Effector memory CD8-positive, alpha-beta T cell (primary cell): ENCODE measurements around the gene CFAP90.
A peak's percentile ranks its signal among the peaks of the same experiment; 100 is the strongest.

Experiments used
- ATAC-seq: fragments of 150-1000 bp; cut with Tn5 transposase; replicated peaks from 2 replicates; pipeline ENCODE4 v1.10.0; 2021; ENCODE audit warnings: mild to moderate bottlenecking, moderate library complexity
- DNase-seq, 3 experiments: peaks; one replicate each; pipeline ENCODE4 v3.0.0; 2021
- H3K27ac Mint-ChIP-seq, 2 donors: one replicate each; pipeline ENCODE4 v1.8.0; 2022; ENCODE audit warnings: mild to moderate bottlenecking in 2 of 2, mixed read lengths in 2 of 2, moderate library complexity in 2 of 2
- H3K27me3 Mint-ChIP-seq, 2 donors: one replicate each; pipeline ENCODE4 v1.8.0; 2022; ENCODE audit warnings: mixed read lengths in 2 of 2
- H3K36me3 Mint-ChIP-seq: one replicate; pipeline ENCODE4 v1.8.0; 2022; ENCODE audit warnings: mild to moderate bottlenecking, moderate library complexity, mixed read lengths; ENCODE audit not compliant: insufficient read depth
- H3K4me1 Mint-ChIP-seq, 2 donors: one replicate each; pipeline ENCODE4 v1.8.0; 2022; ENCODE audit warnings: low read depth in 2 of 2, mixed read lengths in 2 of 2
- H3K4me3 Mint-ChIP-seq, 2 donors: one replicate each; pipeline ENCODE4 v1.8.0; 2022; ENCODE audit warnings: mild to moderate bottlenecking in 2 of 2, mixed read lengths in 2 of 2, moderate library complexity in 2 of 2
- H3K9me3 Mint-ChIP-seq, 2 donors: one replicate each; pipeline ENCODE4 v1.8.0; 2022; ENCODE audit warnings: mixed read lengths in 2 of 2

CFAP90 gene

GRCh38 chr5:7876867-7877266, 25.9 kb upstream of the CFAP90 start:
- no peaks in the 10 kb centered on the region for H3K27me3 Mint-ChIP-seq
- DNase-seq = no peak
- no peak overlapping the region for H3K4me3 Mint-ChIP-seq
- ATAC-seq = no peak
- peaks cover 59% of the 10 kb centered on the region for H3K36me3 Mint-ChIP-seq
- H3K9me3 Mint-ChIP-seq = no peaks in the 10 kb centered on the region
- peaks cover 37 to 63% of the 10 kb centered on the region in 2 donors for H3K4me1 Mint-ChIP-seq
- peak overlapping the region in 1 of 2 donors; percentile 83 for H3K27ac Mint-ChIP-seq

GRCh38 chr5:7875151-7875550, 24.2 kb upstream of the CFAP90 start:
- H3K36me3 Mint-ChIP-seq = peaks cover 51% of the 10 kb centered on the region

GRCh38 chr5:7874639-7875038, 23.7 kb upstream of the CFAP90 start:
- no peak for DNase-seq
- Mint-ChIP-seq H3K4me1 (peaks cover 44 to 72% of the 10 kb centered on the region in 2 donors), H3K27ac (peak overlapping the region; percentile 68 to 92), H3K4me3 (no peak overlapping the region), H3K27me3 (no peaks in the 10 kb centered on the region), H3K9me3 (no peaks in the 10 kb centered on the region), H3K36me3 (peaks cover 48% of the 10 kb centered on the region)
- ATAC-seq = no peak

More at GRCh38 chr5:7875151-7875550, 24.2 kb upstream of the CFAP90 start:
- ATAC-seq (no peak), DNase-seq (no peak)
- Mint-ChIP-seq H3K27ac (peak overlapping the region in 1 of 2 donors; percentile 92), H3K9me3 (no peaks in the 10 kb centered on the region), H3K4me3 (no peak overlapping the region), H3K4me1 (peaks cover 40 to 67% of the 10 kb centered on the region in 2 donors), H3K27me3 (no peaks in the 10 kb centered on the region)

GRCh38 chr5:7873216-7873615, 22.3 kb upstream of the CFAP90 start:
- DNase-seq (peak; percentile 4 to 6 (median 6)), ATAC-seq (peak; percentile 6)
- H3K4me3 Mint-ChIP-seq = peak overlapping the region; percentile 52 to 74
- no peaks in the 10 kb centered on the region for H3K9me3 Mint-ChIP-seq
- peaks cover 39% of the 10 kb centered on the region for H3K36me3 Mint-ChIP-seq
- peak overlapping the region; percentile 68 to 92 for H3K27ac Mint-ChIP-seq
- H3K4me1 Mint-ChIP-seq = peaks cover 48 to 69% of the 10 kb centered on the region in 2 donors
- H3K27me3 Mint-ChIP-seq = no peaks in the 10 kb centered on the region

GRCh38 chr5:7872517-7873130, 21.7 kb upstream of the CFAP90 start:
- ATAC-seq (no peak), DNase-seq (no peak)
- Mint-ChIP-seq H3K27ac (peak overlapping the region; percentile 68 to 92), H3K4me1 (peaks cover 48 to 65% of the 10 kb centered on the region in 2 donors), H3K9me3 (no peaks in the 10 kb centered on the region), H3K4me3 (peak overlapping the region; percentile 52 to 74), H3K36me3 (peaks cover 33% of the 10 kb centered on the region), H3K27me3 (no peaks in the 10 kb centered on the region)

- Mint-ChIP-seq H3K27me3 (no peaks in the 10 kb centered on the region), H3K4me1 (peaks cover 53 to 69% of the 10 kb centered on the region in 2 donors), H3K4me3 (peak overlapping the region; percentile 19 to 96), H3K27ac (peak overlapping the region; percentile 68 to 92), H3K9me3 (no peaks in the 10 kb centered on the region), H3K36me3 (peaks cover 27% of the 10 kb centered on the region)
- no peak for DNase-seq
- ATAC-seq = peak; percentile 1
Measured at GRCh38 chr5:7871653-7872052, 20.7 kb upstream of the CFAP90 start.

GRCh38 chr5:7869474-7870136, 18.7 kb upstream of the CFAP90 start:
- ATAC-seq (peak; percentile 37), DNase-seq (peak in 2 of 3 experiments; percentile 9 to 14)
- H3K27me3 Mint-ChIP-seq = no peaks in the 10 kb centered on the region
- H3K4me3 Mint-ChIP-seq = peak overlapping the region; percentile 82 to 96
- peaks cover 18% of the 10 kb centered on the region for H3K36me3 Mint-ChIP-seq
- H3K9me3 Mint-ChIP-seq = no peaks in the 10 kb centered on the region
- H3K4me1 Mint-ChIP-seq = peaks cover 55 to 71% of the 10 kb centered on the region in 2 donors
- H3K27ac Mint-ChIP-seq = peak overlapping the region; percentile 68 to 92

- H3K27ac Mint-ChIP-seq = peak within 1 kb of the TSS; percentile 68 to 92
- no peaks in the 10 kb centered on the region for H3K9me3 Mint-ChIP-seq
- ATAC-seq (peak; percentile 97), DNase-seq (peak; percentile 84 to 88 (median 84))
- peaks cover 20% of the 10 kb centered on the region for H3K36me3 Mint-ChIP-seq
- H3K27me3 Mint-ChIP-seq = no peaks in the 10 kb centered on the region
- H3K4me1 Mint-ChIP-seq = peaks cover 53 to 69% of the 10 kb centered on the region in 2 donors
- H3K4me3 Mint-ChIP-seq = peak within 1 kb of the TSS; percentile 82 to 96
Measured at GRCh38 chr5:7868773-7869473, 18.0 kb upstream of the CFAP90 start, which contains the start of the genes FASTKD3 and MTRR. Gene FASTKD3, minus strand, starts transcription at chr5:7869031. Its CDS starts 948 bp downstream, at chr5:7868083. Gene MTRR, plus strand, starts transcription at chr5:7869148. Its CDS starts 1,647 bp downstream, at chr5:7870795.

GRCh38 chr5:7868427-7868772, 17.5 kb upstream of the CFAP90 start:
- Mint-ChIP-seq H3K4me3 (peak overlapping the region; percentile 82 to 96), H3K27me3 (no peaks in the 10 kb centered on the region), H3K36me3 (peaks cover 25% of the 10 kb centered on the region), H3K27ac (peak overlapping the region; percentile 68 to 92), H3K4me1 (peaks cover 48 to 64% of the 10 kb centered on the region in 2 donors), H3K9me3 (no peaks in the 10 kb centered on the region)
- DNase-seq (no peak), ATAC-seq (no peak)

GRCh38 chr5:7867260-7867659, 16.3 kb upstream of the CFAP90 start:
- Mint-ChIP-seq H3K4me3 (peak overlapping the region in 1 of 2 donors; percentile 82), H3K27me3 (no peaks in the 10 kb centered on the region), H3K9me3 (no peaks in the 10 kb centered on the region), H3K4me1 (peaks cover 39 to 53% of the 10 kb centered on the region in 2 donors), H3K27ac (peak overlapping the region in 1 of 2 donors; percentile 46), H3K36me3 (peaks cover 34% of the 10 kb centered on the region)
- no peak for DNase-seq
- no peak for ATAC-seq

GRCh38 chr5:7866196-7866595, 15.3 kb upstream of the CFAP90 start:
- ATAC-seq (no peak), DNase-seq (no peak)
- H3K27ac Mint-ChIP-seq = no peak overlapping the region
- no peaks in the 10 kb centered on the region for H3K9me3 Mint-ChIP-seq
- peaks cover 36% of the 10 kb centered on the region for H3K36me3 Mint-ChIP-seq
- peaks cover 29 to 44% of the 10 kb centered on the region in 2 donors for H3K4me1 Mint-ChIP-seq
- no peak overlapping the region for H3K4me3 Mint-ChIP-seq
- no peaks in the 10 kb centered on the region for H3K27me3 Mint-ChIP-seq

GRCh38 chr5:7857926-7858632, 7.1 kb upstream of the CFAP90 start:
- ATAC-seq = no peak
- peak overlapping the region in 1 of 2 donors; percentile 30 for H3K27ac Mint-ChIP-seq
- no peak overlapping the region for H3K4me3 Mint-ChIP-seq

GRCh38 chr5:7857361-7857760, 6.4 kb upstream of the CFAP90 start:
- Mint-ChIP-seq H3K9me3 (no peaks in the 10 kb centered on the region), H3K36me3 (peaks cover 35% of the 10 kb centered on the region), H3K4me1 (peaks cover 0 to 3% of the 10 kb centered on the region in 2 donors), H3K27me3 (no peaks in the 10 kb centered on the region), H3K27ac (no peak overlapping the region), H3K4me3 (no peak overlapping the region)
- ATAC-seq = no peak
- no peak for DNase-seq

More at GRCh38 chr5:7857926-7858632, 7.1 kb upstream of the CFAP90 start:
- no peaks in the 10 kb centered on the region for H3K9me3 Mint-ChIP-seq
- peaks cover 41% of the 10 kb centered on the region for H3K36me3 Mint-ChIP-seq
- no peak for DNase-seq
- H3K4me1 Mint-ChIP-seq = no peaks in the 10 kb centered on the region
- H3K27me3 Mint-ChIP-seq = no peaks in the 10 kb centered on the region
